Cardiac septum (tissue), 1 donor: ENCODE data around the gene OPRL1. TPM values are rescaled to one million over a fixed set of nuclear protein-coding genes. Genes with fewer than 3 reads are reported as not detected.
A peak's percentile ranks its signal among the peaks of the same experiment; 100 is the strongest.

Experiments
- DNase-seq: peaks from one replicate; pipeline ENCODE4 v3.0.0-alpha.2; 2020; ENCODE audit warnings: low spot score
- intact Hi-C: fragments of 100-400 bp; cut with DNase I; formaldehyde crosslinking; loops from one replicate; pipeline ENCODE4 v1.14.0; 2022
- total RNA-seq: library from RNA; stranded (reverse); fragmentation: NEBNext Ultra II Directional; extraction: Animal tissue kit (Norgen Biotek cat#: 25700); gene quantifications from one replicate; pipeline ENCODE4 v1.2.1, GENCODE V29; 2021
- donor health status: DM: no; HTN: no; CAD: no.

OPRL1 gene
- total RNA-seq, 1 donor from 2014 or later: 0.48 TPM

DNA sequence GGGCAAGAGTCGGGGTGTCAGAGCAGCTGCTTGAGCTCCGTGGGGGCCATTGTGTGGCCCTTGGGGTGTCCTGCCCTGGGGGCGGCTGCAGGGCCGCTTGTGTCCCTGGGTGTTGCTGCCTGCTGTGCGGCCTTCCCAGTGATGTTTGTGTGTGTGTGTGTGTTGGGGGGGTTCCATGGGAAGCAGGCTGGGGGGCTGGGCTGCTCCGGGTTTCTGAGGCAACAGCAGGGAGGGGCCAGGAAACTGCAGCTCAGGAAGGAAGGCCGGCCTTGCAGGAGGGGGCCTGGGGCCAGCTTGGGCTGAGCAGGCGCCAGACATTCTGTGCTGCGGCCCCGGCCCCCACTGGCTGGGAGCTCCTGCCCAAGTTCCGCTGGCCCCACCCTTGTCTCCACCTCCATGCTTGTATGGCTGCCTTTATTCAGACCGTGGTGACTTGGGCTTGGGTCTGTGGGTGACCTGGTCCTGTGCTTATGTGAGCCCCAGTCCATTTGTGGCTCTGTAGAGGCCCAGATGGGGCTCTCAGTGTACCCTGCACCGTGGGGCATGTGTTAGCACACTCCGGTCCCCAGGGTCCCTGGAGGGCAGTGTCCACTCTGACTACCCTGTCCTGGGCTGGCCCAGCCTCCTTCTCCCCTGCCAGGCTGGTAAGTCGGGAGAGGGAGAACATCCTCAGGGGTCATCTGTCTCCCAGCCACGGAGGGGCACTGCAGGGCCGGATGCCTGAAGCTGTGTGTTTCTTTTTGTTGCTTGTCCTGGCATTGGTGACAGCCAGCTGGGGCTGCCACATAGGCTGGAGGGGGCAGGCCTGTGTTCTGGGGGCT, 25.8 kb upstream of the OPRL1 start:
- peak; percentile 88 for DNase-seq
- intact Hi-C loops: loop anchor here (2.0 kb wide), 1 partner anchor 15 kb away; no protein-coding TSS in a partner anchor

DNA sequence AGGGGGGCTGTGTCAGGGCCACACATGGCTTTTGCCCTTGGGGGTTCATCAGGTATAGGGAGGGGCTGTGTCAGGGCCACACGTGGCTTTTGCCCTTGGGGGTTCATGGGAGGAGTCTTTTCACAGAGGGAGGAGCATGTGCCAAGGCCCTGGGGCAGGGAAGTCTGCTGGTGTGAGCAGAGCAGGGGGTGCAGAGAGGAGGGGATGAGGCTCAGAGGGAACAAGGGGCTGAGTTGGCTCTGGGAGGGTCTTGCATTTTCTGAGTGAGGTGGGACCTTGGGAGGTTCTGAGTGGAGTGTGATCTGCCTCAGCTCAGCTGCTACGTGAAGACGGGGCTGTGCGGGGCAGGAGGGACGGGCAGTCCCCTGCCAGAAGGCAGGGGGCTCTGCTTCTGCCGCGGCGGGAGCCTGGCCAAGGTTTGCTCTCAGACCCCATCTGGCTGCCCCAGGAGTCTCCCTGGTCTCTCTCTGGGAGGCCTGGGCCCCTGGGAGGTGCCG, 24.4 kb upstream of the OPRL1 start:
- DNase-seq: no peak
- intact Hi-C loops: loop anchor here (2.0 kb wide), 1 partner anchor 17 kb away; no protein-coding TSS in a partner anchor

DNA sequence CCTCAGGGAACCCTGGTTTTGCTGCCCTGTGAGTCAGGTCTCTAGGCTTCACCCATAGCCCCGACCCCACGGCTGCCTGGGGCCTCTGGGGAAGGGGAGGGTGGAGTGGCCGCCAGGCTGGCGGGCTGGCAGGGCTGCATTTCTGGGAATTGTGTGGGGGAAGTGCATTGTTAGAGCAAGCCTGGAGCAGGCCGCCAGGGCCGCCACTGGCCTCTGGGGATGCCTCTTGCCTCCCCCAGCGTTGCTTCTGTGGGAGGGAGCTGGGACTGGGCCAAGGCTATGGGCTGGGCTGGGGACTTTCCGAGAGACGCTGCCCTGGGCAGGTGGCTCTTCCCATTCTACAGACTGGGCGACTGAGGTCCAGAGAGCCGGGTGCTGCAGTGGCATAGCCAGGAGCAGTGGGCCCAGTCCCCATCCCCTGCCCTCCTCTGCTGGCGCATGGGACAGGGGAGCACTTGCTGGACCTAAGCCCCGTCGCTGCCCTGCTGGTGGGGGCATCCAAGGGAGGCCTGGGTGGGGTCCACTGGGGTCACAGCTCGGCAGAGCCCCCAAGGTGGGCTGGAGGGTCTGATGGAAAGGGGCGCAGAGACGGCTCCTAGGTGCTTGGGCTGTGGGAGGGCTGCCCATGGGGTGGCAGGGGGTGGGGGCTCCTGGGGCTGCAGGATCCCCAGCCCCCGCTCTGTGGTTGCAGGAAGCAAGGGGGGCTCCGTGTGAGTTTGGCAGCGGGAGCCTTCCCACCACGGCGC, 23.8 kb upstream of the OPRL1 start:
- intact Hi-C loops: loop anchor here (2.0 kb wide), 1 partner anchor 17 kb away; no protein-coding TSS in a partner anchor
- peak; percentile 85 for DNase-seq

DNA sequence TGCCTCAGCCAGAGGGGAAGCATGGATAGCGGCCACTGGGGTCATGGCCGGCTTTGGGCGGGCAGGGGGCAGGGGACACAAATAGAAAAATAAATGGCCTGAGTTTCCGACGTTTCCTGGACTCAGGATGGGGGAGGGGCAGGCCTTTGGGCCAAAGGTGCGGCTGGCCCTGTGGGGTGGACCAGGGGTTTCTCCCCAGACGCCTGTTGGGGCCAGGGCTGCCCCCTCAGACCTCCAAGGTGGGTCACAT, 23.3 kb upstream of the OPRL1 start:
- intact Hi-C loops: no loop called here
- DNase-seq: no peak

DNA sequence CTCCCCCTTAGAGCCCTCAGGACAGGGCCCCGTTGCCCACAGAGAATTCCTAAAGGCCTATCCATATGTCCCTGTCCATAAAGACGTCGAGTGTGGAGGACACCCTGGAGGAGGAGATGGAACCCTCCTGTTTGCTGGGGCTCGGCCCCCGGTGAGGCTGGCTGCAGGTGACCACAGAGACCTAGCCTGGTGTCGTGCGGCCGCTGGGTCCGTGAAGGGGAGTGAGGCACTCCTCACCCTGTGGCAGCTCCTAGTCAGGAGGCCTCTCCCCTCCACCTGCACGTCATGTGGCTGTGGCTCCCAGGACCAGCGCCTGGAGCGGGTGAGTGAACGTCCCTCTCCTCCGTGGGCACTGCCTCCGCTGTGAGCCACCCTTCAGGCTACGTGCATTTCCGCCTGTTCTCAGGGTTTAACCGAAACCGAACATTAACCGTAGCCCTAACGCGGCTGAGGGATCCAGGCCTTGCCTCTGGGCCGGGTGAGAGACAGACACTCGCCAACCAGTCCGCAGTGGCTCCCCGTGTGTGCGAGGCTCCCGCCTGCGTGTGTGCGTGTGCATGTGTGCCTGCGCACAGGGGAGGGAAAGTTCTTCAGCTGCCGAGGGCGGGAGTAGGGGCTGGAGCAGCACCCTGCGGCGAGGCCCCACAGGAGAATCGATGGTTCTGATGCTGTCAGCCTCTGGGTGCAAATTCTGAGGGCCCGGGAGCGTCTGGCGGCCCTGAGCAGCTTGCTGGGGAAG, 22.8 kb upstream of the OPRL1 start:
- DNase-seq: no peak
- intact Hi-C loops: no loop called here

DNA sequence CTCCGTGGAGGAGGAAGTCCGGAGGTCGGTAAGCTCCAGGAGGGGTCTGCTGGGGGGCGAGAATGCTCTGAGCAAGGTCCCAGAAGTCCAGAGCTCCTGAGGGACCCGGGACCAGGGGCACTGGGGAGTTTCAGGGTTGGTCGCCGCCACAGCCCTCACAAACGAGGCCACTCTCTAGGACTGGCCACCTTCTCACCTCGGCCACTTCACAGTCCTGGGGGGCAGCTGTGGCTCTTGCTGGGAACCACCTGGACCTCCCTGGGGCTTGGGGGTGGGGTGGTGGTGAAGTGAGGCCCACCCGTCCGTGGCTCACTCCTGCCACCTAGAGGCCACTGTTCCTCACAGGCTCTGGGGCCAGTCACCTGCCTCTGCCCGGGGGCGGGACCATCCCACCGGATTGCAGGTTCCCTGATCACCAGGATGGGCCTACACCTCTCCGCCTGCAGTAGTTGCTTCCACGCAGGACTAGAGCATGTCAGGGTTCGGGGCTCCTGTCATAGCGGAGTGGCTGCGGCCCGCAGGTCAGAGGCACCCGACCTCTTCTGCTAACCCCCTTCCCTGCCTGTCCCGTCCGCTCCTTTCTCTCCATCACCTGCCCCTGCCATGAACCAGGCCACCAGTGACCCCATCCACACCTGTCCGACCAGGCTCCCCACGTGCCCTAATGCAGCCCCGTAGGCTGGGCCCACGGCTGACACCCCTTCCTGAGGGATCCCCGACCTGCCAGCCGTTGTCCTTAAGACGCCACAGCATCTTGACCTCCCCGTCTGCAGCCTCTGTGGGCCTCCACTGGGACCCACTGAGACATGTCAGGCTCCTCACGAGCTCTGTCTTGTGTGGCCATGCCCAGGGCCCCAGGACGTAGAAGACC, 22.0 kb upstream of the OPRL1 start:
- DNase-seq: peak; percentile 90
- intact Hi-C loops: no loop called here

DNA sequence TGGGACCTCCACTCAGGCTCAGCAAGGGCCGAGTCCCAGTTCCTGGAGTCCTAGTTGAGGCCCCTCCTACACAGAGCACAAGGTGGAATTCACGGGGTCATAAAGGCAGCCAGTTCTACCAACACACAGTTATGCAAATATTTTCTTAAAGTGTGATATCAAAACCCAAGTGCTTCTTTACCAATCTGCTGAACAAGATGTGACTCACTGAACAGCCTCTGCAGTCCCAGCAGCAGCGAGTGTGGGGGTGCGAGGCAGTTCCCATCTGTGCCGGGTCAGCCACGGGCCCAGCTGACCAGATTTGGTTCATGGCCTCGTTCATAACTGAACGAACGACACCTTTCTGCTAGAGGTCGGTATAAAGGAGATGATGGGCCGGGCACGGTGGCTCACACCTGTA, 21.3 kb upstream of the OPRL1 start:
- DNase-seq: no peak
- intact Hi-C loops: no loop called here

DNA sequence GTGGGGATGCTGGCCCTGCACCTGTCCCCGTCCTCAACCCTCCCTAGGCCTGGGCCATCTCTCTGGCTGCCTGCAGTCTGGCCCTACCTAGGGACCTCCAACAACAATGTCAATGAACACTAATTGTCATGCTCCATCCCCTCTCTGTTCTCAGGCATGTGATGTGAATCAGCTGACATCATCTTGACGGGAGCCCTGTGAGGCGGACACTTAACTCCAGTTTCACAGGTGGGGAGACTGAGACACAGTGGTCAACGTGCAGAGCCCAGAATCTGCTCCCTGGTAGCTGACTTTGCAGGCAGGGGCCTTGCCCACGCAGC, 17.6 kb upstream of the OPRL1 start:
- intact Hi-C loops: loop anchor here (2.0 to 10.0 kb wide), 3 partner anchors 81 to 537 kb away; partner anchors contain the start of genes PPDPF, PRPF6 and UCKL1
- no peak for DNase-seq

DNA sequence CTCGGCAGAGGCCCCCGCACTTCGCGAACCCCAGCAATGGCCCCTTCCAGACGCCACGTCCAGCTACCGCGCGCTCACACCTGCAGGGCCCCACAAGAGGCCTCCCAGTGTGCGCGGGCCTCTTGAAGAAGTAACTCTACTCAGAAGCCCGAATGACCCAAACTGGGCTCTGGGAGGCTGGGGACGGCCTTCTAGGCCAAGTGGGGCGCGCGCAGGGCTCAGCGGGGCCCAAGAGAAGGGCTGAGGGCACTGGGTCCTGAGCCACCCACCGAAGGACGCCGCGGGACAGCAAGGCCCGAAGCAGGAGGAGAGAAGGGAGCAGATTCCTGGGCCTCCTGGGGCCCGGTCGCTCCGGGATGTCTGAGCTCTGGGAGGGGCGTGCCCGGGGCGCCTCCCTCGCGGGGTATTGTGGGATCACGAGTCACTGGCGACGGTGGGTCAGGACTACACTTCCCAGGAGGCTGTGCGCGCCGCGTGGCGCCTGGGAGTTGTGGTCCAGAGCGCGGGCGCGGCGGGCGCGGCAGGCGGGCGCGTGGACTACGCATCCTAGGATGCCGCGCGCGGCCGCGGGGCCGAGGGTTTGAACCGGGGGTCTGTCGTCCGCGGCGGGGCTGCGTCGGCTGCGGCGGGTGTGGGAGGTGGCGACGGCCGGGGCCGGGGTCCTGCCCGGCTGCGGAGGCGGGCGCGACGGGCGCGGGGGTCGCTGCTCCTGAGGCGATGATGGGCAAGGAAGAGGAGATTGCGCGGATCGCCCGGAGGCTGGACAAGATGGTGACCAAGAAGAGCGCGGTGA, 17.1 kb upstream of the OPRL1 start, which contains the start of gene TCEA2:
TSS of gene TCEA2 (plus strand) at position 603 of the 793 bp plus-strand sequence. CDS start at position 718, 115 bp downstream.
- intact Hi-C loops: loop anchor here (2.0 to 10.0 kb wide), 3 partner anchors 82 to 538 kb away; partner anchors contain the start of genes PPDPF, PRPF6 and UCKL1
- DNase-seq: peak; percentile 98

DNA sequence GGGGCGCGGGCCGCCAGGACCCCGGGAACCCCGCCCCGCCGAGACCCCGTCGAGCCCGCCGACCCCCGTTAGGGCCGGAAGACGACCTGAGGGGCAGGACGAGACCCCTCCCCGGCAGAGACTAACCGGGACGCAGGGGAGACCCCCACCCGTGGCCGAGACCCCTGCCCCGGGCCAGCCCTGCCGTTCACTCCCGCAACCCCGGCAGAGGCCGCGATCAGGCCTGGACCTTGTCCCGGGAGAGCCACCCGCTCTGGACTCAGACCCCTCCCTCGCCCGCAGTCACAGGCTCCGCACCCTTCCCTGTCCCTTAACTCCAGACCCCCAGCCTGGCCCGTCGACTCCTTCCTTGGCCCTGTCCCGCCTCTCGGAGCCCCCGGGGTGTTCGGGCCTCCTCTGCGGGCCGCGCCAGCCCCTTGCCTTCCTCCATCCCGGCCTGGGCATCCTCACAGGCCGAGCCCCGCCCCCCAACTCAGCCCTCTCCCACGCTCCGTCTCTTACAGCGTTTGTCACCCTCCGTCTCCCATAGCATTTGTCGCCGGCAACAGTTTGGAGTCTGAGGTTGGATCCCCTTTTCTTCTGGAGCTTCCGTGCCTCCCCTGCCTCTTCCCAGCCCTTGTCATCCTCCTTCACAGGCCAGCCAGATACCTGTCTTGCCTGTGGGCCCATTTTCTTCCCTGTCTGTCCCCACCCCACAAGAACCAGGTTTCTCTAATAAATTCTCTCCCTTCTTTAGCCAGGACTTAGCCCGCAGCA, 16.3 kb upstream of the OPRL1 start:
- no peak for DNase-seq
- intact Hi-C loops: loop anchor here (2.0 to 10.0 kb wide), 3 partner anchors 83 to 539 kb away; partner anchors contain the start of genes PPDPF, PRPF6 and UCKL1

DNA sequence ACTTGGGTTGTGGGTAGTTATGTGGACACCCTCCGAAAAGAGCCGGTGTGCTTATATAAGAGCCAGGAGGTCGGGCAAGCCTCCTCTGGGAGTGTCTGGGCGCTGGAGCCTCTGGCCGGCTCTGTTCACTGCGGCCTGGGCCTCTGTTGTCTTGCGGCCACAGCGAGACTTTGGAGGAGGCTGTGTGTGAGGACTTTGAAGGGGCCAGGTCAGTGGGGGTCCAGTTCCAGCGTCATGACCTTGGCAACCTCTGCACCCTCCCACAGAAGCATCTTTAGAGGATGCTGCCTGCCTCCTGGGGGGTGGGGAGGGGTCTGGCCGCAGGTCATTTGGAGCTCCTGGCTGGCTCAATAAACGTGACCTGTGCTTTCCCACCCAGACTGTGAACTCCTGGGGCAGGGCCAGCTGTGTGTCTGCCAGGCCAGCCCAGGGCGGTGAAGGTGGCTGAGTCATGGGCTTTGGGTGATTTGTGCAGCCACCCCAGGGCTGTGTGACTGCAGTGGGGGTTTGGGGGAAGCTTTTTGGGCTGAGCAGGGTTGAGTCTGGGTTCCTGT, 15.7 kb upstream of the OPRL1 start:
- DNase-seq: no peak
- intact Hi-C loops: loop anchor here (10.0 kb wide), 1 partner anchor 539 kb away; the partner anchor contains the start of gene PPDPF

DNA sequence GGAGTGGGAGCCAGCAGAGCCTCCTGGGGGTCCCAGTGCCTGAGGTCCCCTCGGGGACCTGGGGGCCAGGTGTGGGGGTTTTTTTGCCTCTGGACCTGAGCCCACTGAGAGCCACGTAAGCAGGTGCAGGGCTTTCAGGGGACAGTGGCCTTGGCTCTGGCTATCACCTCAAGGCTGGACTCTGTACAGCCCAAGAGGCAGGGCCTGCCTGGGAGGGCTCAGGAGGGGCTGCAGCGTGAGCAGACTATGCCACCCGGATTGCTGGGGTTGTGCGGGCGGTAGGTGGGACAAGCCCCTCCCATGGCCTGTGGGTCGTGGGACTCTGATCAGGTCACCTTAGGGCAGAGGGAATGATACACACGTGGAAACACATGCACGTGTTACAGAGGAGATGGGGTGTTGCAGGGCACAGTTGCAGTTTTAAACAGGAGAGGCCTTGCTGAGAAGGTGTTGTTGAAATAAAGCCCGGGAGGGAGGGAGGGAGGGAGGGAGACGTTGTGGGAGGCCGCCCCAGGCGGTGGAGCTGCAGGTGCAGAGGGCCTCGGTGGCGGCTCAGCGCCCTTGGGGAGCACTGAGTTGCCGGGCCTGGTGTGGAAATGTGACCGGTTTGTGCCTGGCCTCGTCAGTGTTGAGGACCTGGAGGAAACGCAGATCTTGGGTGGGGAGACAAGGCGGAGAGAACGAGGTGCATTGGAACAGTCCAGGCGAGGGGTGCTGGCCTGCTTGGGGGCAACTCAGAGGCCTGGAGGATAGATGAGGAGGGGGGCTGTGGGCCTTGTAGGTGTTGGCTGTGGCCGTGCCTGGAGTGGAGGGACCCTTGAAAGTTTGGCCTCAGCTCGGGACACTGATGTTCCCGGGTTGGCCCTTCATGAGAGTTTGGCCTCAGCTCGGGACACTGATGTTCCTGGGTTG, 14.6 kb upstream of the OPRL1 start:
- intact Hi-C loops: loop anchor here (10.0 kb wide), 1 partner anchor 541 kb away; the partner anchor contains the start of gene PPDPF
- DNase-seq: no peak

DNA sequence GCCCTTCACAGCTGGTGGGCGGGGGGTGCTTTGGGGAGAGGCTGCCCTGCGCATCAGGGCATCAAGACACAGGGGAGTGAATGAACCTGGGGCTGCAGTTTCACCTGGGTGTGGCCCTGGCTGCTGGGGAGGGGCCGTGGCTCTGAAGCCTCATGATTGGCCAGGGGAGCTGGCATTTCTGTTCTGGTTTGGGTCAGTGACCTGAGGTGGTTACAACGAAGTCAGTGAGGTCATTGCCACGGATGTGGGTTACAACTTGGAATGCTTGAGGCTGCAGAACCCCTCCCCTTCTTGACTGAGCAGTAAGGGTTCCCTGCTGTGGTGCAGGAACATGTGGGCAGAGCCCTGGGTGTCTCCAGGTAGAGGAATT, 13.9 kb upstream of the OPRL1 start:
- DNase-seq: no peak

DNA sequence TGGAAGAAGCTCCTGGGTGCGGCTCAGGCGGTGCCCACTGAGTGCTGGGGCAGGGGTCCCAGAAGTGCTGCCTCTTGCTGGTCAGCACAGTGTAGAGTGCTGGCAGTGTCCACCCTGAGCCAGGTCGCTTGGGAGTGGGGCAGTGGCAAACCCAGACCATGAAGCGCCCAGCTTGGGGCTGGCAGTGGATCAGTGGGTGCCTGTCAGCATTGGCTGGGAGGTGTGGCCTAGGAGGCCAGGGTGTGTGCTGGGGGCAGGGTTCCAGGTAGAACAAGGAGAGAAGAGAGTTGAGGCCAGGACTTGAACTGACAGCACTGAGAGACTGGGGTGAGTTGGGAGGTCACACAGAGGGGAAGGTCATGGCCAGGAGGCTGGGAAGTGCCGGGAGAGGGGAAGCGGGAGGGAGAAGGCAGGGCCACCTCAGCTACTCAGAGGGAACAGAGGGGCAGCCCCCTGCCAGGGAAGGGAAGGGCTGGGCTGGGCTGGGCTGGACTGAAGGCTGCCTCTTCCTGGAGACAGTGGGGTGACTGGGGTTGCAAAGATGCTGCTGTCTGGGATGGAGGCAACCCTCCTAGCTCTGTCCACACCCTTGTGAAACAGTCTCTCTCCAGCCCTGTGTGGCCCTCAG, 12.8 kb upstream of the OPRL1 start:
- intact Hi-C loops: loop anchor here (10.0 kb wide), 1 partner anchor 542 kb away; the partner anchor contains the start of gene PPDPF
- DNase-seq: no peak

More for the DNA sequence above, 13.9 kb upstream of the OPRL1 start:
- intact Hi-C loops: loop anchor here (10.0 kb wide), 1 partner anchor 541 kb away; the partner anchor contains the start of gene PPDPF

DNA sequence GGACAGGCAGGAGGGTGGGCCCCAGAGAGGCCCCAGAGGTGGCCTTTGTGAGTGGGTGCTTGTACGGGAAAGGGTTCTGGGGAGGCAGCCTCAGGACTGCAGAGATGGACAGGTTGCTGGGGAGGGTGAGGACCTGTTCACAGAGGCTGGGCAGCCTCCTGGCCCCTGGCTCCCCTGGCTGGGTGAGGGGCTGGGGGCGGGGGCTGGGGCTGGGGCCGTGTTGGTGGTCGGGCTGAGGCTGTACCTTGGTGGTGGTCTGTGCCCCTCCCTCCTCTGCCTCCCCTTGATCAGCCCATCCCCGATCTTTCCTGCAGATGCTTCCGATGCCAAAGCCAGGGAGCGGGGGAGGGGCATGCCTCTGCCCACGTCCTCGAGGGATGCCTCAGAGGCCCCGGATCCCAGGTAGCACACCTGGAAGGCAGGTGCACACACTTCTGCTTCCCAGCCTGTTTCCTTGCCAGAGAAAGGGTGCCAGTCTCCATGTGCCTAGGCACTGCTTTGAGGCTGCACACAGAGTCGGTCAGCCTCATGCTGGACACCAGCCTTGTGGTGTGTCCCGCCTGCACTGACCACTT, 12.1 kb upstream of the OPRL1 start:
- intact Hi-C loops: loop anchor here (10.0 kb wide), 1 partner anchor 543 kb away; the partner anchor contains the start of gene PPDPF
- DNase-seq: no peak
